Right atrium auricular region (tissue), 2 donors: ENCODE data around the gene POLD2. TPM values are rescaled to one million over a fixed set of nuclear protein-coding genes. Genes with fewer than 3 reads are reported as not detected.

Experiments
- DNase-seq: peaks from one replicate; pipeline ENCODE4 v3.0.0-alpha.2; 2019; ENCODE audit warnings: low spot score
- H3K27ac ChIP-seq, 2 donors: fragments of 200-600 bp; sonication (generic); 1 replicate in 1 of 2; 2 replicates in 1 of 2; pipeline ENCODE4 v1.5.1; 2016 to 2019
- H3K27me3 ChIP-seq, 2 donors: fragments of 200-600 bp; sonication (generic); one replicate each; pipeline versions ENCODE4 v1.5.1 to v1.6.0; 2017 to 2019
- H3K36me3 ChIP-seq: fragments of 200-600 bp; sonication (generic); one replicate; pipeline ENCODE4 v1.5.1; 2016
- H3K4me1 ChIP-seq, 2 donors: fragments of 200-600 bp; sonication (generic); one replicate each; pipeline versions ENCODE4 v1.5.1 to v1.6.0; 2017 to 2019
- H3K4me3 ChIP-seq, 2 donors: fragments of 200-600 bp; sonication (generic); 1 replicate in 1 of 2; 2 replicates in 1 of 2; pipeline ENCODE4 v1.5.1; 2017 to 2019; ENCODE audit warnings: mild to moderate bottlenecking in 1 of 2, moderate library complexity in 1 of 2
- H3K9me3 ChIP-seq, 2 donors: fragments of 200-600 bp; sonication (generic); one replicate each; pipeline ENCODE4 v1.5.1; 2019
- total RNA-seq, 2 donors: library from RNA; depleted of rRNA; stranded (reverse); fragments of >200 nt; gene quantifications; one replicate each; pipeline ENCODE4 v1.1.0, GENCODE V29; 2016
- TF ChIP-seq, protein P1 (sequence below), 2 donors: fragments of 200-600 bp; sonication (generic); IDR thresholded peaks; one replicate each; pipeline ENCODE4 v1.5.1; 2019; ENCODE audit warnings: antibody characterized with exemption in 2 of 2

The POLD2 gene
- total RNA-seq, 2 donors from 2014 or later: 71.4 to 76.5 TPM

DNA sequence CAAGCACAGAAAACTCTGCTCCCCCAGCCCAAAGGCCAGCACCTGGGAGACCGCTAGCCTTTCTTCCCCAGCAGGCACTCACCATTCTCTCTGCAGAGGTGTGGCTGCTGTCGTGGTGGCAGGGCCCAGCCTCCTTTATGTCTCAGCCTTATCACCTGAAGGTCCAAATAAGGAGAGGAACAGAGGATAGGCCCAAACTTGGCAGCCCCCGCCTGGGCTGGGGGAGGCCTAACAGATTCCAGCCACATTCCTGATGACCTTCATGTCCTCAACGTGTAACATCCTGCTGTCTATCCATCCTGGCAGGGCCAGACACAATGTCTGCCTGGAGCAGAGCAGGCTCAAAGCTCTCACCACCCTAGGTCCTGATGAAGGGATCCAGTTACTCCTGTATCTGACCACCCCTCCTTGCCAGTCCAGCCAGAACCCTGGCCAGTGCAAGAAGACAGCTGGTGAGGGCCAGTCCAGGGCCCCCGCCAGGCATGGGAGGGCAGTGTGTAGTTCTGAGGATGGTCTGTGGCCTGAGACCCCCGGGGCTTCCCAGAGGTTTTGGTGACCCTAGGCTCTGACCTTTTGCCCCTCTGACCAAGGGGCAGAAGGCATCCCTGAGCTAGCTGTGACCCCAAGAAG lies 18.0 kb upstream of the POLD2 start, which contains the start of gene MYL7:
TSS of gene MYL7 (minus strand) at position 112 of the 630 bp plus-strand sequence. CDS start at position 85, 27 bp downstream.
- Histone ChIP-seq H3K4me3 (peak within 1 kb of the TSS; percentile 58 to 70), H3K27me3 (no peaks in the 10 kb centered on the region), H3K4me1 (peaks cover 0 to 31% of the 10 kb centered on the region in 2 donors), H3K27ac (peak within 1 kb of the TSS; percentile 84 to 92), H3K36me3 (peaks cover 19% of the 10 kb centered on the region), H3K9me3 (no peaks in the 10 kb centered on the region)
- DNase-seq: peak; percentile 68
- TF ChIP-seq, protein P1, sequence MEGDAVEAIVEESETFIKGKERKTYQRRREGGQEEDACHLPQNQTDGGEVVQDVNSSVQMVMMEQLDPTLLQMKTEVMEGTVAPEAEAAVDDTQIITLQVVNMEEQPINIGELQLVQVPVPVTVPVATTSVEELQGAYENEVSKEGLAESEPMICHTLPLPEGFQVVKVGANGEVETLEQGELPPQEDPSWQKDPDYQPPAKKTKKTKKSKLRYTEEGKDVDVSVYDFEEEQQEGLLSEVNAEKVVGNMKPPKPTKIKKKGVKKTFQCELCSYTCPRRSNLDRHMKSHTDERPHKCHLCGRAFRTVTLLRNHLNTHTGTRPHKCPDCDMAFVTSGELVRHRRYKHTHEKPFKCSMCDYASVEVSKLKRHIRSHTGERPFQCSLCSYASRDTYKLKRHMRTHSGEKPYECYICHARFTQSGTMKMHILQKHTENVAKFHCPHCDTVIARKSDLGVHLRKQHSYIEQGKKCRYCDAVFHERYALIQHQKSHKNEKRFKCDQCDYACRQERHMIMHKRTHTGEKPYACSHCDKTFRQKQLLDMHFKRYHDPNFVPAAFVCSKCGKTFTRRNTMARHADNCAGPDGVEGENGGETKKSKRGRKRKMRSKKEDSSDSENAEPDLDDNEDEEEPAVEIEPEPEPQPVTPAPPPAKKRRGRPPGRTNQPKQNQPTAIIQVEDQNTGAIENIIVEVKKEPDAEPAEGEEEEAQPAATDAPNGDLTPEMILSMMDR (IDR thresholded peaks at IDR 0.05): no peak

DNA sequence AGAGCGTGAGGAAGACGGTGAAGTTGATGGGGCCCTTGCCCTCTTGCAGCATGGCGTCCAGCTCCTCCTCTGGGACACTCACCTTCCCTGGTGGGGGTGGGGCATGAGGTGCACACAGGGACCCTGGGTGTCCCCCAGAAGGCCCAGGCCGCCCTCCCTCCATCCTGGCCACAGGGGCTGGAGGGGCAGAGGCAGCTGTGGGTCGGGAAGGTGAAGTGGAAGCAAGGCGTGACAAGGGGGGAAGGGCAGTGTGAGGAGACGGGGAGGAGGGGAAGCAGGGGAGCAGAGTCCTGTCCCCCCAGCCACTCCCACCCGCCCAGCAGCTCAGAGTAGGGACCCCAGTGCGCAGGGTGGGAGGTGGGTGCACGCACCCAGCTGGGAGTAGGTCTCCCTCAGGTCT lies 17.0 kb upstream of the POLD2 start:
- Histone ChIP-seq H3K4me1 (peaks cover 0 to 25% of the 10 kb centered on the region in 2 donors), H3K9me3 (no peaks in the 10 kb centered on the region), H3K27ac (peak overlapping the region; percentile 84 to 92), H3K36me3 (peaks cover 19% of the 10 kb centered on the region), H3K27me3 (no peaks in the 10 kb centered on the region), H3K4me3 (peak overlapping the region; percentile 58 to 70)
- TF ChIP-seq, protein P1 (IDR thresholded peaks at IDR 0.05): no peak
- DNase-seq: no peak

DNA sequence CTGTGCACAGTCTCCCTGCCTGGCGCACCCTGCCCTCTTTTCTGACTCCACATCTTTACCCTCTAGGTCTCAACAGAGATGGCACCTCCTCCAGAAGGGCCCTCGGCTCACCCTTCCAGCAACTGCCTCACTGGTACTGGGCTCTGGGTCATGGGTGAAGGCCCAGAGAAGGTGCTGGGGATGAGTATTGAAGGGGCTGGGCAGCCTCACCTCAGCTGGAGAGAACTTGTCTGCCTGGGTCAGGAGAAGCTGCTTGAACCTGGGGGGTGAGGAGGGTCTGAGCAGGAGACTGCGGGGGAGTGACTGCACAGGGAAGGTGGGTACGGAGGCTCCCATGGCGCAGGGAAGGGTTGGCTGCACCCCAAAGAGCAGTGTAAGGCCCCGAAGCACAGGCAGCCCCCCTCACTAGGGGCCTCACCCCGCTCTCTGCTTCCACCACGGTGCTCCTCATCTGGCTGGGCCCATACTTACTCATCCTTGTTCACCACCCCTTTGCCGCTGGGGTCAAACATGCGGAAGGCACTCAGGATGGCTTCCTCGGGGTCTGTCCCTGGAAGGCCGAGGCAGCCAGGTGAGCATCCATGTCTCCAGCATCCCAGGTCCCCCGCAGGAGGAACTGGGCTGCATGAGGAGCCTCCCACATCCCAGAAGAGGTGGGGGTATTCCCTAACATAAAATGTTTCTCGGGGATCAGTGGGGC lies 16.1 kb upstream of the POLD2 start:
- peak overlapping the region; percentile 84 to 92 for H3K27ac ChIP-seq
- TF ChIP-seq, protein P1 (IDR thresholded peaks at IDR 0.05): no peak
- H3K9me3 ChIP-seq: no peaks in the 10 kb centered on the region
- no peak for DNase-seq
- H3K4me1 ChIP-seq: peaks cover 0 to 20% of the 10 kb centered on the region in 2 donors
- peaks cover 19% of the 10 kb centered on the region for H3K36me3 ChIP-seq
- H3K4me3 ChIP-seq: peak overlapping the region; percentile 58 to 70
- no peaks in the 10 kb centered on the region for H3K27me3 ChIP-seq

DNA sequence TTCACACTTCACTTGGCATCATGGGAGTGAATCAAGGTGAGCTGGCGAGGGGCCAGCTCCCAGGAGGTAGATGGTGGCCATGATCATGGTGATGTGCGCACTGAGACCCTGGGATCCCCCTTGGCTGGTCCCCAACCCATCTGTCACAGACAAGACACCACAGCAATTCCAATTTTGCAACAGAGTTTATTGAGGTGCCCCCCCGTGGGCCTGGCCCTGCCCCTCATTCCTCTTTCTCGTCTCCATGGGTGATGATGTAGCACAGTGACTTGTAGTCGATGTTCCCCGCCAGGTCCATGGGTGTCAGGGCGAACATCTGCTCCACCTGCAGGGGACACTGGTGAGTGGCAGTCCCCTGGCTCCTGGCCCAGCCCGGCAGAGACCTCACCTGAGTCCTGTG lies 15.3 kb upstream of the POLD2 start:
- H3K4me3 ChIP-seq: peak overlapping the region; percentile 58 to 70
- TF ChIP-seq, protein P1 (IDR thresholded peaks at IDR 0.05): no peak
- H3K4me1 ChIP-seq: peaks cover 0 to 24% of the 10 kb centered on the region in 2 donors
- DNase-seq: no peak
- H3K9me3 ChIP-seq: no peaks in the 10 kb centered on the region
- H3K27me3 ChIP-seq: no peaks in the 10 kb centered on the region
- H3K27ac ChIP-seq: peak overlapping the region; percentile 84 to 92
- peaks cover 19% of the 10 kb centered on the region for H3K36me3 ChIP-seq

DNA sequence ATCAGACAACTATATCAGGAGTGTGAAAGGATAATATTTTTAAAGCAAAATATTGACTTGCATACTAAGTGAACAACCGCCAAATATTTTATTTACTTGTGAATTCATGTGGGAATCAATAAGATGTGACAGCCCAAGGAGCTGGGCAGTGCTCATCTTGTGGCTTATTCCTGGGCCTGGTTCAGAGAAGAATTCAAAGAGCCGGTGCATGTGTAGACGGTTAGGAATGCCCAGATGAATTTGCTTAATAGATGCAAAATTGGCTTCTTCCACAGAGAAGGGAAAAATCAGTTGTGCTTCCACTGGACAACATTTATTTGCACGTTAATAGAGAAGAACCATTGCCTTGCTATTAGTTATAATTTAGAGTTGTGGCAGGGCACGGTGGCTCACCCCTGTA lies 13.4 kb upstream of the POLD2 start:
- no peak overlapping the region for H3K4me3 ChIP-seq
- H3K4me1 ChIP-seq: peaks cover 0 to 29% of the 10 kb centered on the region in 2 donors
- TF ChIP-seq, protein P1 (IDR thresholded peaks at IDR 0.05): no peak
- no peaks in the 10 kb centered on the region for H3K27me3 ChIP-seq
- DNase-seq: no peak
- H3K9me3 ChIP-seq: no peaks in the 10 kb centered on the region
- H3K36me3 ChIP-seq: peaks cover 19% of the 10 kb centered on the region
- H3K27ac ChIP-seq: peak overlapping the region; percentile 84 to 92
